ENCODE data around the gene ADAT2.

The ADAT2 gene

GRCh38 chr6:143441680-143442545 is 8.6 kb downstream of the ADAT2 start:
- Histone ChIP-seq H3K4me3 (no peak overlapping the region), H3K27ac (no peak overlapping the region)
- DNase-seq (ENCODE audit: low spot score) = no peak
- no peak for TF ChIP-seq CTCF (IDR thresholded peaks at IDR 0.05)

GRCh38 chr6:143441010-143441409 is 9.5 kb downstream of the ADAT2 start:
- no peak overlapping the region for H3K27ac ChIP-seq
- no peak overlapping the region for H3K4me3 ChIP-seq
- no peak for DNase-seq (ENCODE audit: low spot score)
- no peak for TF ChIP-seq CTCF (IDR thresholded peaks at IDR 0.05)

- Histone ChIP-seq H3K27ac (no peak overlapping the region), H3K4me3 (no peak overlapping the region)
- no peak for TF ChIP-seq CTCF (IDR thresholded peaks at IDR 0.05)
- DNase-seq (ENCODE audit: low spot score) = no peak
Measured at GRCh38 chr6:143432588-143432987, 17.9 kb downstream of the ADAT2 start.

GRCh38 chr6:143431226-143431625 is 19.3 kb downstream of the ADAT2 start:
- Histone ChIP-seq H3K4me3 (no peak overlapping the region), H3K27ac (no peak overlapping the region)
- no peak for DNase-seq (ENCODE audit: low spot score)
- TF ChIP-seq CTCF (IDR thresholded peaks at IDR 0.05) = no peak

- Histone ChIP-seq H3K4me3 (no peak overlapping the region), H3K27ac (no peak overlapping the region)
- no peak for TF ChIP-seq CTCF (IDR thresholded peaks at IDR 0.05)
- DNase-seq (ENCODE audit: low spot score) = no peak
Measured at GRCh38 chr6:143429970-143430369, 20.5 kb downstream of the ADAT2 start.

GRCh38 chr6:143427109-143427817 is 23.2 kb downstream of the ADAT2 start:
- Histone ChIP-seq H3K27ac (no peak overlapping the region), H3K4me3 (no peak overlapping the region)
- no peak for DNase-seq (ENCODE audit: low spot score)
- TF ChIP-seq CTCF (IDR thresholded peaks at IDR 0.05) = peak; percentile 86

Data from coronary artery (tissue), 2 donors.